DOHH2 (cell line): ENCODE measurements around the gene ACAN.

ENCODE experiments used
- H3F3A ChIP-seq: fragments of 200-600 bp; sonication (generic), shearing (Covaris generic); 2 replicates; pipeline ENCODE4 v1.6.0; 2016; ENCODE audit warnings: antibody characterized with exemption, mild to moderate bottlenecking; ENCODE audit not compliant: control insufficient read depth, insufficient read depth
- H3K27ac ChIP-seq: fragments of 200-600 bp; sonication (generic); 2 replicates; pipeline ENCODE4 v1.5.1; 2014; ENCODE audit warnings: low read depth, mild to moderate bottlenecking, low read length, moderate library complexity
- H3K27me3 ChIP-seq: fragments of 200-600 bp; sonication (generic); 2 replicates; pipeline ENCODE4 v1.6.1; 2014; ENCODE audit warnings: mild to moderate bottlenecking, low read length, mixed read lengths; ENCODE audit not compliant: control insufficient read depth
- H3K36me3 ChIP-seq: fragments of 200-600 bp; sonication (generic); 2 replicates; pipeline ENCODE4 v1.6.1; 2014; ENCODE audit warnings: mild to moderate bottlenecking, low read length, moderate library complexity, mixed read lengths; ENCODE audit not compliant: control insufficient read depth
- H3K4me1 ChIP-seq: fragments of 200-600 bp; sonication (generic); 2 replicates; pipeline ENCODE4 v1.6.1; 2014; ENCODE audit warnings: mild to moderate bottlenecking, low read length, mixed read lengths; ENCODE audit not compliant: control insufficient read depth
- H3K4me2 ChIP-seq: fragments of 200-600 bp; sonication (generic); 2 replicates; pipeline ENCODE4 v1.6.0; 2014; ENCODE audit warnings: mild to moderate bottlenecking, low read length, moderate library complexity
- H3K4me3 ChIP-seq: fragments of 200-600 bp; sonication (generic); 2 replicates; pipeline ENCODE4 v1.5.1; 2014; ENCODE audit warnings: mild to moderate bottlenecking, low read length, mixed read lengths
- H3K79me2 ChIP-seq: fragments of 200-600 bp; sonication (generic); 2 replicates; pipeline ENCODE4 v1.6.1; 2014; ENCODE audit warnings: mild to moderate bottlenecking, low read length, mixed read lengths; ENCODE audit not compliant: control insufficient read depth
- H3K9me2 ChIP-seq: fragments of 200-600 bp; sonication (generic); replicated peaks from 2 replicates; pipeline ENCODE4 v1.6.1; 2014; ENCODE audit warnings: mild to moderate bottlenecking, low read length, mixed read lengths; ENCODE audit not compliant: control insufficient read depth
- H3K9me3 ChIP-seq: fragments of 200-600 bp; sonication (generic); 2 replicates; pipeline ENCODE4 v1.6.1; 2014; ENCODE audit warnings: antibody characterized with exemption, low read length, mixed read lengths; ENCODE audit not compliant: control insufficient read depth, insufficient read depth
- H4K20me1 ChIP-seq: fragments of 200-600 bp; sonication (generic); 2 replicates; pipeline ENCODE4 v1.6.0; 2014; ENCODE audit warnings: low read depth, mild to moderate bottlenecking, antibody characterized with exemption, low read length, moderate library complexity; ENCODE audit not compliant: control insufficient read depth, insufficient read depth
- EZH2phosphoT487 ChIP-seq: fragments of 200-600 bp; sonication (generic); IDR thresholded peaks from 2 replicates; pipeline ENCODE4 v1.6.1; 2017; ENCODE audit warnings: borderline replicate concordance, mild to moderate bottlenecking, antibody characterized with exemption, low read length, moderate library complexity, mixed read lengths
- TF ChIP-seq, protein P1 (sequence below): fragments of 200-600 bp; sonication (generic); IDR thresholded peaks from one replicate; pipeline ENCODE4 v1.5.1; 2014; ENCODE audit warnings: antibody characterized with exemption, mild to moderate bottlenecking, low read depth, low read length; ENCODE audit not compliant: poor library complexity, severe bottlenecking

ACAN gene

GRCh38 chr15:88788036-88788435 is 15.2 kb upstream of the ACAN start:
- no peak overlapping the region for H3K4me2 ChIP-seq
- H3K4me3 ChIP-seq, result no peak overlapping the region
- H3K9me2 ChIP-seq, result no peaks in the 10 kb centered on the region
- no peaks in the 10 kb centered on the region for H3K36me3 ChIP-seq
- TF ChIP-seq, protein P1, sequence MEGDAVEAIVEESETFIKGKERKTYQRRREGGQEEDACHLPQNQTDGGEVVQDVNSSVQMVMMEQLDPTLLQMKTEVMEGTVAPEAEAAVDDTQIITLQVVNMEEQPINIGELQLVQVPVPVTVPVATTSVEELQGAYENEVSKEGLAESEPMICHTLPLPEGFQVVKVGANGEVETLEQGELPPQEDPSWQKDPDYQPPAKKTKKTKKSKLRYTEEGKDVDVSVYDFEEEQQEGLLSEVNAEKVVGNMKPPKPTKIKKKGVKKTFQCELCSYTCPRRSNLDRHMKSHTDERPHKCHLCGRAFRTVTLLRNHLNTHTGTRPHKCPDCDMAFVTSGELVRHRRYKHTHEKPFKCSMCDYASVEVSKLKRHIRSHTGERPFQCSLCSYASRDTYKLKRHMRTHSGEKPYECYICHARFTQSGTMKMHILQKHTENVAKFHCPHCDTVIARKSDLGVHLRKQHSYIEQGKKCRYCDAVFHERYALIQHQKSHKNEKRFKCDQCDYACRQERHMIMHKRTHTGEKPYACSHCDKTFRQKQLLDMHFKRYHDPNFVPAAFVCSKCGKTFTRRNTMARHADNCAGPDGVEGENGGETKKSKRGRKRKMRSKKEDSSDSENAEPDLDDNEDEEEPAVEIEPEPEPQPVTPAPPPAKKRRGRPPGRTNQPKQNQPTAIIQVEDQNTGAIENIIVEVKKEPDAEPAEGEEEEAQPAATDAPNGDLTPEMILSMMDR, result no peak
- TF ChIP-seq EZH2phosphoT487, result no peak
- no peaks in the 10 kb centered on the region for H3K4me1 ChIP-seq
- H3F3A ChIP-seq, result no peaks in the 10 kb centered on the region
- H4K20me1 ChIP-seq, result no peaks in the 10 kb centered on the region
- H3K27me3 ChIP-seq, result peaks cover 11% of the 10 kb centered on the region; the same call in 1 of the 2 replicates
- H3K79me2 ChIP-seq, result no peaks in the 10 kb centered on the region
- H3K27ac ChIP-seq, result no peak overlapping the region
- no peaks in the 10 kb centered on the region for H3K9me3 ChIP-seq

DNA sequence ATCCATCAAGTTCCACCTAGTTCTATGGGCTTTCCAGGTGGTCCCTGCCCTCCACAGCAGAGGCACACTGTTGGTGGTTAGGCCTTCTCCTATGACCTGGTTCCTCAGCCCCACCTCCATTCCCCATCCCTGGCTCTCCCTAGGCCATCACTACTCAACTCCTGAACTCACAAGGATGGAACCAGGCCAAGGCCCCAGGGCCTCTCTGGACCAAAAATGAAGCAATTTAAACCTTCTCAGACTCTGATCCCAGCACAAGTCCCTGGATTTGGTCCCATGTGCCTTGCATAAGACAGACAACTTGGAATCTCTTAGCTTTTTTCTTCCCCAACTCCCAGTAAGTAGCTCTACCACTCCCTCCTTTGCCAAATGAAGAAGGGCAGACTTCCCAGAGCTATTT is 14.4 kb upstream of the ACAN start:
- TF ChIP-seq EZH2phosphoT487, result no peak
- TF ChIP-seq, protein P1, result no peak
- Histone ChIP-seq H3K9me3 (no peaks in the 10 kb centered on the region), H3K36me3 (no peaks in the 10 kb centered on the region), H3K4me3 (no peak overlapping the region), H3K9me2 (no peaks in the 10 kb centered on the region), H3K27me3 (peaks cover 19% of the 10 kb centered on the region), H3K27ac (no peak overlapping the region), H4K20me1 (no peaks in the 10 kb centered on the region), H3K4me2 (no peak overlapping the region), H3F3A (no peaks in the 10 kb centered on the region), H3K79me2 (no peaks in the 10 kb centered on the region), H3K4me1 (no peaks in the 10 kb centered on the region)

DNA sequence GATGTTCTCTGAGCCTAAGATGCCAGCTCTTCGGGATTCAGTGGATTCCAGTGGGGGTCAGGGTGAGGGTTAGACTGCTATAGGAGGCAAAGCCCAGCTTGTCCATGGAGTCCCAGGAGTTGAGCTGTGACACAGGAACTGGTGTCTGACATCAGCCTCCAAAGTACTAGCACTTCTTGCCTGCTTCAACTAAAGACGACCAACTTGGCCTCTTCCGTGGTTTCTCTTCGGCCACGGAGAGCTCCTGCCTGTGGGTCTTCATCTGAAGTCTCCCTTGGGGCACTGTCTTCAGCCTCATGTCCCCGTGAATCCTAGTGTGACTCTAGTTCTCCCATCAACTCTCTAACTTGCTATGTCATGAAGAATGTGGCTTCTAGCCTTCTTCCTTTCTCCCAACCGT is 12.8 kb upstream of the ACAN start:
- Histone ChIP-seq H3K79me2 (no peaks in the 10 kb centered on the region), H3K4me1 (no peaks in the 10 kb centered on the region), H3K27ac (no peak overlapping the region), H3K4me3 (no peak overlapping the region), H3K9me3 (no peaks in the 10 kb centered on the region), H3F3A (no peaks in the 10 kb centered on the region), H4K20me1 (no peaks in the 10 kb centered on the region), H3K36me3 (no peaks in the 10 kb centered on the region), H3K9me2 (no peaks in the 10 kb centered on the region), H3K4me2 (no peak overlapping the region), H3K27me3 (peaks cover 24% of the 10 kb centered on the region)
- TF ChIP-seq, protein P1, result no peak
- no peak for TF ChIP-seq EZH2phosphoT487

DNA sequence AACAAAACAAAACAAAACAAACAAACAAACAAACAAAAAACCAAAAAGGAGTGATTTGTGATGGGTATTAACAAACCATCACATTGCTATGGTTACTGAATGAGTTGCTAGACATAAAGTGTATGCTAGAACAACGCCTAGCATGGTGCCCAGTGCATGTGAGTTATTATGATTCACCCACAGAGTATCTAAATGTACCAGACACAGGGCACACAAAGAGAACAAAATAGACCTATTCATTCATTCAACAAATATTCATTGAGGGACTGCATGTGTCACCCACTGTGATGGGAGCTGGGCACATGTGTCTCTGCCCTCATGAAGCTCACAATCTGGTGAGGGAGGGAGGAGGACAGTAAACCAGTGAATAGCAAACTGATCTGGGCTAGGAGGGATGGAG is 11.6 kb upstream of the ACAN start:
- no peaks in the 10 kb centered on the region for H3K9me3 ChIP-seq
- H3K27me3 ChIP-seq, result peaks cover 24% of the 10 kb centered on the region
- no peaks in the 10 kb centered on the region for H3K79me2 ChIP-seq
- H3F3A ChIP-seq, result no peaks in the 10 kb centered on the region
- H3K4me3 ChIP-seq, result no peak overlapping the region
- no peaks in the 10 kb centered on the region for H3K9me2 ChIP-seq
- no peak for TF ChIP-seq EZH2phosphoT487
- TF ChIP-seq, protein P1, result no peak
- no peaks in the 10 kb centered on the region for H3K4me1 ChIP-seq
- no peaks in the 10 kb centered on the region for H4K20me1 ChIP-seq
- H3K27ac ChIP-seq, result no peak overlapping the region
- H3K4me2 ChIP-seq, result no peak overlapping the region
- H3K36me3 ChIP-seq, result no peaks in the 10 kb centered on the region
